GM06990 (cell line): ENCODE measurements around the gene C2CD4D.
"Not testable (repeated sequence)": the region's sequence is repeated elsewhere in the genome, so short reads cannot be mapped to it uniquely, and the experiment has no call there.

Experiments
- DNase-seq: peaks from one replicate; pipeline ENCODE4 v3.0.0-alpha.2; 2011; ENCODE audit not compliant: insufficient read length; ENCODE audit errors: extremely low read depth
- H3K27me3 ChIP-seq: replicated peaks from 2 replicates; pipeline ENCODE4 v1.6.0; 2011; ENCODE audit warnings: low read length; ENCODE audit not compliant: control insufficient read depth, insufficient read depth
- H3K36me3 ChIP-seq: 2 replicates; pipeline ENCODE4 v1.5.1; 2011; ENCODE audit warnings: low read length; ENCODE audit not compliant: control insufficient read depth, insufficient read depth
- H3K4me3 ChIP-seq: replicated peaks from 2 replicates; pipeline ENCODE4 v1.5.1; 2011; ENCODE audit warnings: low read depth, mild to moderate bottlenecking, control low read depth, low read length
- TF ChIP-seq, protein P1 (sequence below): IDR thresholded peaks from 2 replicates; pipeline ENCODE4 v1.5.1; 2011; ENCODE audit warnings: low read length, control low read depth, mild to moderate bottlenecking, inconsistent platforms; ENCODE audit not compliant: insufficient read depth, poor library complexity, severe bottlenecking

C2CD4D gene

DNA sequence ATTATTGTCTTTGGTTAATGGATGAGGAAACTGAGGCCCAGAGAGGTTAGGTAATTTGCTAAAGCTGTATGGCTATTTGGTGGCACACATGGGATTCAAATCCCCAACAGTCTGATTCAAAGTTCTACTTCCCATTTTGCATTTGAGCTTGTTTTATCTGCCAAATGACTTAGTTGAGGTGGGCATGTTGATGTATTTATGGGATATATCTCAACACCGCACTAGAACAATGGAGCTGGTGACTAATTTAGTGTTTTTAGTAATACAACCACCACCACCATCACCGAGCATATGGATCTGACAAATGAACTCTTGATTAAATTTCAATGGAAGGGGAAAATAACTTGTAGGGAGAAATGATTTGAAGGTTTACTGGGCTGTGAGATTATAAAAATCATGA is 42.8 kb upstream of the C2CD4D start:
- DNase-seq = no peak
- no peaks in the 10 kb centered on the region for H3K27me3 ChIP-seq
- no peak overlapping the region for H3K4me3 ChIP-seq
- no peaks in the 10 kb centered on the region; the same call in 1 of the 2 replicates for H3K36me3 ChIP-seq
- TF ChIP-seq, protein P1, sequence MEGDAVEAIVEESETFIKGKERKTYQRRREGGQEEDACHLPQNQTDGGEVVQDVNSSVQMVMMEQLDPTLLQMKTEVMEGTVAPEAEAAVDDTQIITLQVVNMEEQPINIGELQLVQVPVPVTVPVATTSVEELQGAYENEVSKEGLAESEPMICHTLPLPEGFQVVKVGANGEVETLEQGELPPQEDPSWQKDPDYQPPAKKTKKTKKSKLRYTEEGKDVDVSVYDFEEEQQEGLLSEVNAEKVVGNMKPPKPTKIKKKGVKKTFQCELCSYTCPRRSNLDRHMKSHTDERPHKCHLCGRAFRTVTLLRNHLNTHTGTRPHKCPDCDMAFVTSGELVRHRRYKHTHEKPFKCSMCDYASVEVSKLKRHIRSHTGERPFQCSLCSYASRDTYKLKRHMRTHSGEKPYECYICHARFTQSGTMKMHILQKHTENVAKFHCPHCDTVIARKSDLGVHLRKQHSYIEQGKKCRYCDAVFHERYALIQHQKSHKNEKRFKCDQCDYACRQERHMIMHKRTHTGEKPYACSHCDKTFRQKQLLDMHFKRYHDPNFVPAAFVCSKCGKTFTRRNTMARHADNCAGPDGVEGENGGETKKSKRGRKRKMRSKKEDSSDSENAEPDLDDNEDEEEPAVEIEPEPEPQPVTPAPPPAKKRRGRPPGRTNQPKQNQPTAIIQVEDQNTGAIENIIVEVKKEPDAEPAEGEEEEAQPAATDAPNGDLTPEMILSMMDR = no peak

DNA sequence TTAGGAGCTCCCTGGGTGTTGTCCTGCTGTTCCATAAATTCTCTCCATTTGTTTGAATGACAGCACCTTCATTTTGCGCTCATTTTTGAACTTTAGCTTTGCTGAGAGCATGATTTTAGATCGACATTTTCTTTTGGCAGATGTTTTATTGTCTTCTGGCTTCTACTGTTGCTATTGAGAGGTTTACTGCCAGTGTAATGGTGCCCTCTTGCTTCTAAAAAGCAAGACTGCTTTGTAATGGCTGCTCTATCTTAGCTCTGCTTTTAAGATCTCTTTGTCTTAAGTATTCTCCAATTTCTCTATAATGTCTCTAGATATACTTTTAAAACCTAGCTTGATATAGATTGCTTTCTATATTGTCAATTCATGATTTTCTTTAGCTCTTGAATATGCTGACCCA is 41.9 kb upstream of the C2CD4D start:
- no peak for DNase-seq
- peaks cover 2% of the 10 kb centered on the region for H3K36me3 ChIP-seq
- TF ChIP-seq, protein P1 = no peak
- no peaks in the 10 kb centered on the region for H3K27me3 ChIP-seq
- no peak overlapping the region for H3K4me3 ChIP-seq

DNA sequence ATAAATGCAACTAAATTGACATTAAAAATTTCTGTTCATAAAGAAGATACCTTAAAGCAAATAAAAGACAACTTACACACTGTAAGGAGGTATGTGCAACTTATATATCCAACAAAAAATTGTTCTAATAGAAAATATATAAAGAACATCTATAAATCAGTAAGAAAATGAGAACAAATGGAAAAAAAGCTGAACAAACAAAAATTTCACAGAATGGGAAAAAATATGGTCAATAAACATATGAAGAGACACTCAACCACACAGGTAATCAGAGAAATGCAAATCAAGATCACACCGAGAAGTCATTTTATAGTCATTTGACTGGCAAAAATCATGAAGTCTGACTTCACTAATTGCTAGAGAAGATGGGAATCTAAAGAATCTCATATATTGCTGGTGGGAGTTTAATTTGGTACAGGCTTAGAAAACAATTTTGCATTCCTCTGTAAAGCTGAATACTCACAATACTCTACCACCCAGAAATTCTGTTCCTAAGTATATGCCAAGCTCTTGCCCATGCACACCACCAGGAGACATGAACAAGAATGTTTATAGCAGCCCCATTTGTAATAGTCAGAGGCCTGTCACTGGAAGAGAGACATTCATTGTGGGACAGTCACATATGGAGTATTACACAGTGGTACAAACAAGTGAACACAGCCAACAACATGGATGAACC is 35.9 kb upstream of the C2CD4D start:
- DNase-seq = no peak
- Histone ChIP-seq H3K4me3 (no peak overlapping the region), H3K36me3 (peaks cover 2% of the 10 kb centered on the region), H3K27me3 (no peaks in the 10 kb centered on the region)
- TF ChIP-seq, protein P1 = no peak

DNA sequence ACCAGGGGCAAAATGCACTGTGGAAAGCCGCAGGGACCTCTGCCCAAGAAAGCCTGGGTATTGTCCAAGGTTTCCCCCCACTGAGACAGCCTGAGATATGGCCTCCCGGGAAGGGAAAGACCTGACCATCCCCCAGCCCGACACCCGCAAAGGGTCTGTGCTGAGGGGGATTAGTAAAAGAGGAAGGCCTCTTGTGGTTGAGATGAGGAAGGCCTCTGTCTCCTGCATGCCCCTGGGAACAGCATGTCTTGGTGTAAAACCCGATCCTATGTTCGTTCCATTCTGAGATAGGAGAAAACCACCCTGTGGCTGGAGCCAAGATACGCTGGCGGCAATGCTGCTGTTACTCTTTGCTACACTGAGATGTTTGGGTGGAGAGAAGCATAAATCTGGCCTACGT is 33.2 kb upstream of the C2CD4D start:
- not testable (repeated sequence) for H3K4me3 ChIP-seq, DNase-seq

DNA sequence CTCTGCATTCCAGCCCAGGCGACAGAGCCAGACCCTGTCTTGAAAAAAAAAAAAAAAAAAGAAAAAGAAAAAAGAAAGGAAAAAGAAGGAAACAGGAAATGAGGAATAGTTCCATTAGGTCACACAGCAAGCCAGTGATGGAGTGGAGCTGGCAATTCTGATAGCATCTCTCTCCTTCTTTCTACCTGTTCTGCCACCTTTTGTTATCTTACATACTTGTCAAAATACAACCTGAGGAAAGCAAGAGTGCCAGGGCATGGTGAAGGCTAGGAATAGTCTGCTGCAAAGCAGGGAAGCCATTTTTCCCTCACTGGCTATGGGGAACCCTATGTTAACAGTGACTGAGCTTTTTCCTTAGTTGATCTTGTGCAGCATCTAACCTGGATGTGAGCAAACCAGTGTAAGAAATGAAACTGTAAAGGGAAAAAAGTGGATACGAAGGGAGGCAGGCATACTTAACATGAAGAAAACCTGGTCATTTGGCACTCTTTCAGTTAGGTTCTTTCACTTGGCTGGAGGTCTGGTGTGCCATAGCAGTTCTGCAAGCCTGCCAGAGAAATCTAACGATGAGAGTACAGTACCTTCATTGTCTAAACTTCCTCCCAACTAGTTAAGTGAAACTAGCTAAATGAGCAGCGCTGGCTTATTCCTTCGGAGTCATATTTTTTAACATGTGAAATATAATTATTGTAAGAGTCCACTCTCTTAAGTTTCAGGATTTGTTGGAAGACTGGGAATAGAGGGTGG is 31.8 kb upstream of the C2CD4D start:
- H3K27me3 ChIP-seq = no peaks in the 10 kb centered on the region
- TF ChIP-seq, protein P1 = no peak

More for the DNA sequence above, 33.2 kb upstream of the C2CD4D start:
- H3K27me3 ChIP-seq, H3K36me3 ChIP-seq: not testable (repeated sequence)

DNA sequence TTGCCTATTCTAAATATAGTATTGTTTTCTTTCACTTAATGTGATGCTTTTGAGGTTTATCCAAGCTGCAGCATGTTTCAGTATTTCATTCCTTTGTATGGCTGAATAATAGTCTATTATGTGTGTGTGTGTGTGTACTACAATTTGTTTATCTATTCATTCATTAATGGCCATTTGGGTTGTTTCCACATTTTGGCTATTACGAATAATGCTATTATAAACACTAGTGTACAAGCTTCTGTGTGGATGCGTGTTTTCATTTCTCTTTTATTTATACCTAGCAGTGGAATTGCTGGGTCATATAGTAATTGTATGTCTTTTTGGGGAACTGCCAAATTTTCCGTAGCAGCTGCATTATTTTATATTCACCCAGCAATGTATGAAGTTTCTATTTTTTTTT is 28.9 kb upstream of the C2CD4D start:
- Histone ChIP-seq H3K36me3 (no peaks in the 10 kb centered on the region), H3K4me3 (no peak overlapping the region), H3K27me3 (no peaks in the 10 kb centered on the region; the same call in none of the 2 replicates)
- no peak for DNase-seq
- TF ChIP-seq, protein P1 = no peak

More for the DNA sequence above, 31.8 kb upstream of the C2CD4D start:
- Histone ChIP-seq H3K36me3 (no peaks in the 10 kb centered on the region; the same call in 1 of the 2 replicates), H3K4me3 (no peak overlapping the region)
- no peak for DNase-seq
